Fibroblast of skin of left quadriceps (primary cell): ENCODE measurements around the gene SIVA1.
"Not testable (repeated sequence)": the region's sequence is repeated elsewhere in the genome, so short reads cannot be mapped to it uniquely, and the experiment has no call there.

Experiments used
- DNase-seq, 2 experiments: peaks; one replicate each; pipeline ENCODE4 v3.0.0-alpha.2; 2013; ENCODE audit warnings: low read depth in 2 of 2

Gene SIVA1

DNA sequence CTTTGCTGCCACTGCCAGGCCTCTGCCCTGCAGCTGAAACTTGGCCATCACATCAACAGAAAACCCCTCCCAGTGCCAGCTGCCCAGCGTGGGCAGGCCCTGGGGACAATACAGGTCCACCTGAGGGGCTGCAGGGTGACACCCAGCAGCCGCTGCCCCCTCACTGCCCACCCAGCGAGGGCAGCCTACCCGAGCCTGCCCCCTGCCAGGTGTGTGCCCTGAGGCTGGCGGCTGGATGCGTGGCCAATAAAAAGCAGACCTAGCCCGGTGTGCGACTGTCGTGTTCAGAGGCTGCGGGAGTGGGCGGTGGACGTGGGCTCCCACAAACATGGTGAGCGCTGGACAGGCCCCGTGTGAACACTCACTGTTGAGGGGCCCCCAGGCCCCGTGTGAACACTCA is 33.6 kb upstream of the SIVA1 start:
- DNase-seq, result no peak

DNA sequence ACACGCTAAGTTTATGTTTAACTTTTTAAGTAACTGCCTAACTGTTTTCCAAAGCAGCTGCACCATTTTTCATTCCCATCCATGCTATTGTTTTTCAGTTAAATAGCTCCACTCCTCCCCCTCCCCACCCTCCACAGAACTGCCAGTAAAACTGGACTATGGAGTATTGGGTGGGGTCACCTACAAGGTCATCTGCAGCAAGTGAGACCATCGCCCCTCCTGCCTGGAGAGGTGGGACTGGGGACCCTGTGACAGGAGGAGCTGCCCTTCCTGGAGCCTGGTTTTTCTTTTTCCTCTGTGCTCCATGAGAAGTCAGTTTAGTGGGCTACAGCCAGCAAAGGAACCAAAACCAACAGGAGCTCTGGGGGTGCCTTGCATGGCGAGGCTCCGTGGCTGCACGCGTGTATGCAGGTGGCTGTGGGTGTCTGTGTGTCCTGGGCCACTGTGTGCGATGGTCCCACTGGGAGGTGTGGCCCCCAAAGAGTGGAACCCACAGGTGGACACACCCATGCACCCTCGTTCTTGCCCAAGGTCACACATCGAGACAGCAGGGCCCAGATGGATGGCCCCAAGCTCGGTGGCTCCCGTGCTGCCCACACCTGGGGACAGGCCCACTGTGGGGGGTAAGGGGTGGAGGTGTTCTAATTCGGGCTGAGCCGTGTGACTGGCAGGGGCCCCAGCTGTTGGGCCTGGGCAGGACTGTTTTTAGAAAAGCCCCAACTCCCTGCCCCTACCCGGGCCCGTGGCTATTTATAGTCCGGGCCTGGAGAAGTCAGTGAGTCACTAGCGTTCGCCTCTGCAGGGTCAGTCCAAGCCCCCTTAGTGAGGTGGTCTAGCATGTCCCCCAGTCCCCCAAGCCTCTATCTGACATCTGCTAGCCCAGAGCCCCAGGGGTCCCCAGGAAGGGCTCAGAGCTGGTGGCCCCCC is 31.2 kb upstream of the SIVA1 start:
- DNase-seq, result no peak

DNA sequence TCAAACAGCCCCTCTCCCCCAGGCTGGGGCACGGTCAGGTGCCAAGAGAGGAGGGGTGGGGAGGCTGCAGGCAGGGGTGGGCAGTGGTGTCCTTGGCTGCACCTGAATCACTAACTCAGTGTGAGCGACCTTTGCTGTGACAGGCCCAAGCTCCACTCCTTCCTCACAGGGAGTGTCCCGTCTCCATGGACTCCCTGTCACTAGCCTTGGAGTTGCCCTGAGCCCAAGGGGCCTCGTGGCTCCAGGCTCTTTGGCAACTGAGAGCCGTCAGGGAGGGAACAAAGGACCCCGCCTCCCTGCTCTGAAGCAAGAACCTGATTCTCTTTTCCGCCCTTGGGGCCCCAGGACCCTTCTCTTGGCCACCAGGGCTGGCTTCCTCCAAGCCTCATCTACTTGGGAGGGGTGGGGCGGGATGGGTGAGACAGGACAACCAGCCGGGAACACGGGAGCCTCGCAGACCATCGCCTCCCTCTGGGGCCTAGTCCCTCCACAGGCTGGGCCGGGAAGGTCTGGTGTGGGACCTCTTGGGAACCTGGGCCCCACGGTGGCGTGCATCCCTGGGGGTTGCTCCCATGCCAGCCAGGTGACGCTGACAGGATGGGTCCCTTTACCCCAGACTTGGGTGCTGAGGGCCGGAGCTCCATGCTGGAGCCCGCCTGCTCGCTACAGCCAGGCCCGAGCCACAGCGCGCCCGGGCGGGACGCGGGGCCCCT is 29.9 kb upstream of the SIVA1 start:
- no peak for DNase-seq

DNA sequence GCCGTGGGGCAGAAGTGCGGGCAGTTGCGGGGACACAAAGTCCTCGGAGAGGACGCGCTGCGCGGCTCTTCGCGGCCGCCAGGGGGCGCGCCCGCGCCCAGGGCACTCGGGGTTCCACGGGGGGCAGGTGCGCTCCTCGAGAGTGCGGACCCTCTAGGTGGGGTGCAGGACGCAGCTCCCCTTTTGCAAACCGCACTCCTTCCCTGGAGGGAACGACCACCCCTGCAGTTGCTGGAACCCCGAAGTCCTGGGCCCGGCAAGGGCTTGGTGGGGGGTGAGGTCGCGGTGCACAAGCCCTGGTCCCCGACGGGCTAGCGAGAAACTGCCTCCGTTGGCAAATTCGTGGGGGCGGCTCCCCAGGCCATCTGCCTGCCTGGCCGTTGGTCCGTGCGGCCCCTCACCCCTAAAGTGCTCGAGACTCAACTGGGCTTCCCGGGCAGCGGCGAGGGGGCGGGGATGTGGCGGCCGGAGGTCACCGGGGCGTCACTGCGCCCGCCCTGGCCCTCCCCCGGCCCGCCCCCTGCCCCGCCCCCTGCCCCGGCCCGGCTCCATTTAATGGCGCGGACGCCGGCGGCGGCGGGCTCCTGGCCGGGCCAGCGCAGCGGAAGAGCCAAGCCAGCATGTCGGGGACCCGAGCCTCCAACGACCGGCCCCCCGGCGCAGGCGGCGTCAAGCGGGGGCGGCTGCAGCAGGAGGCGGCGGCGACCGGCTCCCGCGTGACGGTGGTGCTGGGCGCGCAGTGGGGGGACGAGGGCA is 29.1 kb upstream of the SIVA1 start, which contains the start of gene ADSS1:
ADSS1 (plus strand) TSS at position 579 of the 756 bp plus-strand sequence; CDS start at position 621, 42 bp downstream.
- DNase-seq, result no peak

DNA sequence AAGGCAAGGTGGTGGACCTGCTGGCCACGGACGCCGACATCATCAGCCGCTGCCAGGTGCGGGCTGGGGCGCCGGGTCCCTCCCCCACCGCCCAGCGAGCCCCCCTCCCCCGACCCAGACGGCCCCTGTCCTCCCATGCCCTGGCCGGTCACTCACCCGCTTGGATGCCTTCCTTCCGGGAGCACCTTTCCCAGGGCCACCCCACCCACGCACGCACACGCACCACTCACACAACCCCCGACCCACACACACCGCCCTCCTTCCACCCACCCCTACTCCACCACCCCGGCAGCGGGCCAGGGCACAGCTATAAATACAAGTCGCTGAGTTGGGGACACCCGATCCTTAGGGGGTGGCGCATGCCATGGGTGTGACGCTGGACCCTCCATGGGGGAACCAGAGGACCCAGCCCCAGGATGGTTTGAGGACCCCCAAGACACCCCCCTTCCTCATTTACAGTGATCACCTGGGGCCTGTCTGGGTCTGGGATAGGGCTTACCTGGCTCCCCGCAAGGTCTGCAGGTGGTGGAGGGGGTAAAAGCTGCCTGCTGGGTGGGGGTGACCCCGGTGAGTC is 28.5 kb upstream of the SIVA1 start:
- no peak for DNase-seq

DNA sequence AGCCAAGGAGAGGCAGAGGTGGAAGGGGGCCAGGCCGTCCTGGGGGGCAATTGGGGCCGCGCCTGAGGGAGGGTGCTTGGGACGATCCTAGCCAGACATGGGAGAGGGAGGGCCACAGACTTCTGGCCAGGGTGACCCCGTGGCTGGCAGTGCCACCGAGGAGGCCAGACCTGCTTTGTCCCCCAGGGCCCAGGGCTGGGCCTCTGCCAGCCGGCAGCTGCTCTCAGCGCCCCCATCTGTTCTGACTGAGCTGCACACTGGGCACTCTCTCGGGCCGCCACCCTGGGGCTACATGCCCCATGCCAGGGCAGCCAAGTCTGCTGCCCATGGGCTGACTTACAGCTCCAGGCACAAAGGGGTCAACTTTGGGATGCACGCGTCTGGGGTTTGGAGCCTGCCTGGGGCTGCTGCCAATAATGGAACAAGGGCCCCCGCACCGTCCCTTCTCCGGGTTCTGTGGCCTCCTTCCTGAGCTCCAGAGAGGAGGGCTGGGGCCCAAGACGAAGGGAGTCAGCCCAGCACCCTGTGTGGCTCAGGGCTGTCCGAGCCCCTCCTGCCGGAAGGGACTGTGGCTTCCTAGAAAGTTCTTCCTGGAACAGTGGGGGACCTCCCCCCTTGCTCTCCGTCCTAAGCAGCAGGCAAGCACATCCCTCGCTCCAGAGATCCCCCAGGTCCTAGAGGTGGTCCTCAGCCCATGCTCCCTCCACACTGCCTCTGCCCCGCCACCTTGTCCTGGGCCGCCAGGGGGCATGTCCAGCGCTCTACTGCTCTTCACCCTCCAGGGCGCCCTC is 27.8 kb upstream of the SIVA1 start:
- DNase-seq, result peak in 1 of 2 experiments; percentile 15

DNA sequence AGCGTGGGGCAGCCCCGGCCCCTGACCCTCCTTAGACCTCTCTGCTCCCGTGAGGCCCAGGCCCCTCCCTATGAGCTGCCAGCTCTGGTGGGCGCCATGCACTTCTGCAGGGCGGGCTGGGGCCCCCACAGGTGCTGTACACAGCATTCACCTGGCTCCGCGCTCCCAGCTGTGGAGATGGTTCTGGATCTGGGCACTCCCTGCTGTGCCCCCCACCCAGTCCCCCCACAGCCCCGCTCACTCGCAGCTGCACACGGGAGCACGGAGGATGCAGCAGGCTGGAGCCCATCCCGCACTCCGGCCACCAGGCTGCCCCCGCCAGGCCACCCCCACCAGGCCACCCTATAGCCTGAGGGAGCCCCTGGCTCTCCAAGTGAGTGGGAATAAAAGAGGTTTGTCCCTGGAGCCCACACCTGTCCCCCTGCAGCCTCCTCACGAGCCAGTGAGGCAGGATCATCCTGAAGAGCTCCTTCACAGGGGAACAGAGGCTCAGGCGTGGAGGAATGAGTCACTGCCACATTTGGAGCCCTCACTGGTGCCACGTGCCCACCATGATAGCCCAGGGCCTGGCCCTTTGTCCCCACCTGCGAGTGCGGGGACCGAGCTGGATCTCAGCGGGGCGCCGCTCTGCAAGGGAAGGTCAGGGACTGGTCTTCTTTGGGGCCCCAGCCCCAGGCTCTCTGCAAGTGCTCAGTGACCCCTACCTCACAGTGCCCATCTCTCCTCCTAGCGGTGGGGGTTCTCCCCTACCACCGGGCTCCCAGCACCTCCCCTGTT is 27.0 kb upstream of the SIVA1 start:
- DNase-seq, result no peak

DNA sequence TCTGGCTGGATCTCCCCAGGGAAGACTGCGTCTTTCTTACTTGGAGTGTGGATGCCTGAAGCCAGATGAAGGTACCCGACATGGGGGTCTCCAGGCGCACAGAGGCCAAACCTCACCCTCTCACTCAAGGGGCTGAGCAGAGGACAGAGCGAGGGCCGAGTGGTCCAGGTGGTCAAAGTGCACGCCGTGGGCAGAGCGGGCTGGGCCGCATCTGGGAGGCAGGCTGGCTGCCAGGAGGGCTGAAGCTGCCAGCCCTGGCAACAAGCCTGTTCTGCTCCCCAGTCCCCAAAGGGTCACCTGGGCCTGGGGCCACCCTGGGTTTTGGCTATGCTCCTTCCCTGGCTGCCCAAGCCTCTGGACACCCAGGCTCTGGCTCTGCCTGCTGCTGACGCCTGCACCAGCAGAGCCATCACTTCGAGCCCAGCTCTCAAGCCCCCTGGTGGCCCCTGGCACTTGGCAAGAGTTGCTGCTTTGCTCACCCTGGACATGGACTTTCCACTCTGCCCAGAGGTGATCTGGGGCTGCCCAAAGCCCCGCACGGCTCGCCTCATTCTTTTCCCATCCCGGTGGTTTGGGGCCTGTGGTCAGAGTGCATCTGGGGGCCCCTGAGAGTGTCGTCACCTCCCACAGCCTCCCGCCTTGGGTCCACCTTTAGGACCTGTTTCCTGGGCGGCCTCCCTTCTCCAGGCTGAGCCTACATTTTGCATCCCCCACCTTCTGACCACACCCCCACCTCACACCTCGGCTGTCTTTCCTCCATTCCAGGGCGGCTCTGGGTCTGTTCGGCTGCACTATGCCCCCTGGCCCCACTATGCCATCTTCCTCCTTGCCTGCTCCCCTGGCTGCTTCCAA is 26.1 kb upstream of the SIVA1 start:
- no peak for DNase-seq

DNA sequence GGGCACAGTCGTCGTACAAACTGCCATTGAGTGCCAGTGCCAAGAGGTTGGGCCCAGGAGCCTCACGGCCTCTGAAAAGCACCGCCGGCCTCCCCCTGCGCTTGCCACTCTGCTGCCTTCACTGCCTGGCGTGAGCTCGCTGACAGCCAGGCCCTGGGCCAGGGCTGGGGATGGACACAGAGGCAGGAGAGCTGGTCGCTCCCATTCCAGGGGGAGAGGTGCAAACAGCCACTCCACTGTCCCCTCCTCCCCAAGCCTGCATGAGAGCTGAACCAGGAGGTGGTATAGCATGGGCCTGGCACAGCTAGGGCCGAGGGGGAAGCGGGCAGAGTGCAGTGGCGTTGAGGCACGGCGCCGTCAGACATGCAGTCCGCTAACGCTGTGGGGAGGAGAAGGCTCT is 24.3 kb upstream of the SIVA1 start:
- DNase-seq, result no peak

DNA sequence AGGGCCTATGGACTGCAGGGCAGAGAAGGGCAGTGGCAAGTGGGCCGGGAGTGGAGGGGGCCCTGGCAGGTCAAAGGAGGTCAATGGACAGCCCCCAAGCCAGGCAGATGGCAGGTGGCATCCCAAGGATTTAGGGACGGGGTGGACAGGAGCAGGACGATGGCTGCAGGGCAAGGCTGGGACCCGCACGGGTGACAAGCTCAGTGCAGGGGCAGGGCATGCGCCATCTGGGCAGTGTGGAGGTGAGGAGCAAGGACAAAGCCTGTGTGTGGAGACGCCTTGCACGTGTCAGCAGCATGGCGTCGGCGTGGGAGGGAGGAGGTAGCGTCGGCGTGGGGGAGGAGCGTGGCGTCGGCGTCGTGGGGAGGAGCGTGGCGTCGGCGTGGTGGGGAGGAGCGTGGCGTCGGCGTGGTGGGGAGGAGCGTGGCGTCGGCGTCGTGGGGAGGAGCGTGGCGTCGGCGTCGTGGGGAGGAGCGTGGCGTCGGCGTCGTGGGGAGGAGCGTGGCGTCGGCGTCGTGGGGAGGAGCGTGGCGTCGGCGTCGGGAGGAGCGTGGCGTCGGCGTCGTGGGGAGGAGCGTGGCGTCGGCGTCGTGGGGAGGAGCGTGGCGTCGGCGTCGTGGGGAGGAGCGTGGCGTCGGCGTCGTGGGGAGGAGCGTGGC is 23.6 kb upstream of the SIVA1 start:
- DNase-seq, result not testable (repeated sequence)

DNA sequence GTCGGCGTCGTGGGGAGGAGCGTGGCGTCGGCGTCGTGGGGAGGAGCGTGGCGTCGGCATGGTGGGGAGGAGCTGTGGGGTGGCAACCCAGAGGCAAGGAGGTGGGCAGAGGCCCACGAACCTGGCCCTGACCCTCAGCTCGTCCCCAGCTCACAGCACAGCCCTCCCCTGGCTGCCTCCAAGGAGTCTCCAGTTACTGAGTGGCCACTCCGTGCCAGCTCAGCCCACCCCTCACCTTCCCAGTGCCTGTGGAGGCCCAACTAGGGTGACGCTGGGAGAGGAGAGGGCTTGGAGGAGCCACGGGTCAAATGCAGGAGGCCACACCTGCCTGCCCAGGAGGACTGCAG is 23.1 kb upstream of the SIVA1 start:
- DNase-seq, result no peak

DNA sequence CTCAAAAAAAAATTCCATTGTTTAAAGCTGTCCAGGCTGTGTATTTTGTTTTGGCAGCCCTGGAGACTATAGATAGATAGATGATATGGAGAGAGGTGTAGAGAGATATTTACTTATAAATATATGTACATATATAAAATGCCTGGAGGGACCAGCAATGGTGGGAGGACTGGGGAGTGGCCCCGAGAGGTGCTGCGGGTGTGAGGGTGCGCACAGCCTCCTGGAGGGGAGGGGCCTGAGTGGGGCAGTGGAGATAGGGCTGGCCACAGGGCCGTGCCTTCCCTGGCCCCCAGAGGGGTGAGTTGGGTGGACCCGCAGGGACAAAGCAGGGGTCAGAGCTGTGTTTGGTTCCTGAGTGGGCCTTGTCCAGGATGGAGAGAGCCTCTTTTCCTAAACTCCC is 22.5 kb upstream of the SIVA1 start:
- DNase-seq, result no peak

DNA sequence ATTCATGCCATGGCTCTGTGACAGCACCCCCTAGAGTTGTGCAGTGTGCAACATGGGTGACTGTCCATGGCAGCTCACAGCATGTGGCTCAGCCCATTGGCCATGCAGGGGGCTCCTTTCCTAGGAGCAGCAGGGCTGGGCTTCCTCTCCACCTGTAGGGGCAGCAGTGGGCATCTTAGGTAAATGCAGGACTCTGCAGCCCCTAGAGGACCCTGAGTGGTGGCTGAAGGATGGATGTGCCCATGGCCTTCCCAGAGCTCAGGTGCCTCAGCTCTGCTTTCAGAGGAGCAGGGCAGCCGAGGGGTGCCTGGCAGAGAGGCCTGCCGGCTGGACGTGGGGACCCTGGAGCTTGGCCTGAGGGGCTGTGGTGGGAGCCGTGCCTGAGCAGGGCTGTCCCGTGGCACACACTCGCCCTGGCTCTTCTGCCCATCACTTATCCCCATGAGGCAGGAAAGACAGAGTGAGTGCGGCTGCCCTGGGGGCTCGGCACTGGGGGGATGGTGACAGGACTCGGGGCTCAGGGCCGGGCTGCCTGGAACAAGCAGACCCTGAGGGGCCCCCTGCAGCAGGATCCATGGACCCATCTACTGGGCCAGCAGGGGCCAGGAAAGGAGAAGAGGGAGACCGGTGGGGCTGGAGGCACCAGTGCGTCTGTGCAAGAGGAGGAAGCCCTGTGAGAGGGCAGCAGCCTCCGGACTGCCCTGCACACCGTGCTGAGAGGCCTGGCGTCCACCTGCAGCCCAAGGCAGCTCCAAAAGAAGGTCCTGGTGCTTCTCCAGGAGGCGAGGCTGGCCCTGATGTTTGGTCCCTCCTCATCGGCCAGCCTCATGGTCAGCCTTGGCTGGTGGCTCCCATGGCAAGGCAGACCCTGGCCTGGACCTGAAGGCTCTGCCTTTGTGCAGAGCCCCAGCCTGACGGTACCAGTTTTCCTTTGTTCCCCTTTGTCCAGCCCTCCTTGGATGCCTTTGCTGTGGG is 21.3 kb upstream of the SIVA1 start:
- no peak for DNase-seq

DNA sequence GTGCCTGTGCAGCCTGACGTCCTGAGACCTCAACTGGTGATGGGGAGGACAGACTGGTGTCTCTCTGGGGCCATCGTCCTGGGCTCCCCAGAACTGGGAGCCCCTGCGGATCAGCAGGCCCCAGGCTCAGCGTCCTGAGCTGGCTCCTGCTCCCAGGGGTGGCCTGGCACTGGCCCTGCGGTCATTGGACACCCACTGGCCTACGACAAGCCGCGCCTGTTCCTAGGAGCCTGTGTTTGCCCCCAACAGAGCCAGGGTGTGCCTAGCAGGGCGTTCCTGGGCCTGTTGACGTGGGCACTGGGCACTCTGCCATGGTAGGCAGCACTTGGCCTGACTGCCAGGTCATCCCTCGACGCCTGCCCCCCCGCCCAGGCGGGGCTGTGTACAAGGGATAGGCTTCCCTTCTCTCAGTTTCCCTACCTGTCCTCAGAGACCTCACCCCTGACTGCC is 20.6 kb upstream of the SIVA1 start:
- no peak for DNase-seq

DNA sequence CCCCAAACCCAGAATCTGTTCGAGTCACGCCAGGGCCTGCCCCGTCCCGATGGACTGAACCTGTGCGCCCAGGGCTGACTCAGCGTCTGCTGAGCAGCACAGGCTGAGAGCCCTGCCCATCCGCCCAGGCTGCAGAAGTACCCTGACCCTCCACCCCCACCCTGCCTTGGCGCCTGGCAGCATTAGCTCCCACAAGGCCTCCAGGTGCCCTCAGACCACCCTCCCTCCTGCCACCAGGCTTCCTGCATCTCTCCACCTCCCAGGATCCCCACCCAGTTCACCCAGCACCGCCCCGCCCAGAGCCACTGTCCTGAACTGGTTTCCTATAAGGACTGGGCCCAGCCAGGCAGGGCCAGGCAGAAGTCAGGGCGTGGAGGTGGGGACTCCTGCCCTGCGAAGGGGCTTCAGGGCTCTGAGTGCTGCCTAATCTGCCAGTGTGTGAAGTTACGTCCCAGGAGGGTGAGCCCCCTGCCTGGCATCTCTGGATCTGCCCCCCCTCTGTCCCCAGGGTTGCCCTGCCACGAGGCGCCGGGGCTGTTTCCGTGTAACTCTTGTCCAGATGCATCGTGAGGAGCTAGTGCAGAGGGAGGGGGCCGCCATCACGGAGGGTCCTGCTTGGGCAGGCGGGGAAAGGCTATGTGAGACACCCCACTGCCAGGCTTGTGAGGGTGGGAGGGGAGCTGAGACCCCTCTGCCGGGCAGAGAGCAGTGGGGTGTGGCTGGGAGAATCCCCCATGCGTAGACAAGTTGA is 19.8 kb upstream of the SIVA1 start:
- DNase-seq, result no peak

DNA sequence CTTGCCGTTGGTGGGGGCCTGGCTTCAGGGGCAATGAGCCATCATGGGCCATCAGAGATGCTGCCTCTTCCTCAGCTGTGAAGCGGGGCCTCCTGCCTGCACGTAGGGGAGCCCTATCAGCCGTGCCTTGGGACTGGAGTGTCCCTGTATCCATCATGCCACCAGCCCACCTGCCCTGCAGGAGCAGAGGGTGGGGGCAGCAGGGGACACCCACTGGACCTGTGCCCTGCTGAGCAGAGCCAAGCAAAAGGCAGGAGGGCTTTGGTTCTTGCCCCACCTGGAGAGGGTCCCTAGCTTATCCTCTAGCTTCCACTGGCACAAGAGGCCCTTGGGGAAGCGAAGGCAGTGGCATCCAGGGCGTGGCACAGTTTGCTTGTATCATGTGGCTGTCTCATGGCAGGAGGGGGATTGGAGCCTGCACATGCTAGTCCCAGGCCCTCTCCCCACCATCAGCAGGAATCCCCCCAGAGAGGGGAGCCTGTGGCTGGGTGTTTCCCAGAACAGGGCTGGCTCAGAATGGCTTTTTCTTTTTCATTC is 18.8 kb upstream of the SIVA1 start:
- no peak for DNase-seq

DNA sequence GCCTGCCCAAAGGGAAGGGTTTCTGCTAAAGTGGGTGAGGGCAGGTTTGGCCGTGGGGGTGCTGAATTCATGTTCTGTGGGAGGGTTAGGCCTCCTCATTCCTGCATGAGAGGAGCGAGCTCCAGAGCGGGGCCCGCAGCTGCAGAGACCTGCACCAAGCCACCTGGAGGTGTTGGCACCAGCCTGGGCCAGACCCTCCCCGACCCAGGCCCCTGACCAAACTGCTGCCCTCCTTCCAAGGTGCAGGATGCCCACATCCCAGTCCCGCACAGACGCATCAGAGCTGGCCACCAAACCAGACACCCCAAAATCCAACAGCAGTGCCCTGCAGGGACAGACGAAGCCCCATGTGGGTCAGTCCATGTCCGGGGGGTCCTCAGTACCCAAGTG is 18.4 kb upstream of the SIVA1 start:
- DNase-seq, result no peak
